ENCODE data around the gene SLC8A1. TPM values are rescaled to one million over a fixed set of nuclear protein-coding genes. Genes with fewer than 3 reads are reported as not detected.

The SLC8A1 gene
- total and polyA plus RNA-seq, 2 of the 13 experiments (the other 11 are each of a cell fraction or from before 2014, with no cell fraction given): not detected

DNA sequence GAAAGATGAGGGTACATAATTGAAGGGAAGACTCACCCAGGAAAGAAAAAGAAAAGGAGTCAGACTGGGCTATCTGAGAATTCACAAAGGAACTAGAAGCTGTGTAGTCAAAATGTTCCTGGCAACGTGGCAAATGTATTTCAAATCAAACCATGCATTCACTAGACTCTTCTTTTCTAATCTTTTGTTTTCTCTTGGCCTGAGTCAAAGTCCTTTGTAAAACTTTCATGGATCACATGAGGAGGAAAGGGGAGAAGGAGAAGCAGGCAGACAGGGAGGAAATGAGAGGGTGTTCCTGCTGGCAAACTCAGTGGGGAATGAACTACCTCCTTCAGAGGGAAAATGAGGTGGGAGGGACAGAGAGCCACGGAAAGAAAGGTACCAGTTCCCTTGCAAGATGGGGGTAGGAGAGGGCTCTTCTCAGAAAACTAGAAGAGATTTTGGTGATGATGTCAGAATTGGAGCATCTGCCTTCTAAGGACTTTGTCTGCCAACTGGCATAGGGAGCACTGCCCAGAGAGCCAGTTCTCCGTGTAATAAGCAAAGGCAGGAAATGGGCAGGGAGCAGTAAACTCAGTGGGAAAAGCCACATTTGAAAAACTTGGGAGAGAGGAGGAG lies 51.4 kb downstream of the SLC8A1 start:
- Histone ChIP-seq H3K27me3 (ENCODE audit: control insufficient read depth in 1 of 2, insufficient read depth in 2 of 2, low read length in 2 of 2) (0 out of 5 replicates have a peak, but pooled peaks cover 0 to 4% of the 10 kb centered on the region in 2 experiments), H4K20me1 (ENCODE audit: insufficient read depth, low read length) (no peaks in the 10 kb centered on the region), H3K9ac (ENCODE audit: insufficient read depth, low read depth, low read length) (no peak overlapping the region), H3K4me3 (replicated peaks in 1 of 3; ENCODE audit: insufficient read depth in 1 of 3, low read depth in 2 of 3, low read length in 3 of 3) (no peak overlapping the region), H3K27ac (ENCODE audit: extremely low read length, insufficient read depth, low read length) (no peak overlapping the region), H3K36me3 (replicated peaks in 1 of 2; ENCODE audit: control insufficient read depth in 1 of 2, insufficient read depth in 2 of 2, low read length in 2 of 2) (no peaks in the 10 kb centered on the region), H3K4me1 (ENCODE audit: insufficient read depth, low read length) (no peaks in the 10 kb centered on the region), H3K79me2 (ENCODE audit: insufficient read depth, low read length) (no peaks in the 10 kb centered on the region), H3K4me2 (ENCODE audit: low read depth, low read length) (no peak overlapping the region), H3K9me3 (ENCODE audit: low read length) (no peaks in the 10 kb centered on the region), H2AFZ (ENCODE audit: low read length) (no peak overlapping the region)
- intact Hi-C loops (cut with micrococcal nuclease; ENCODE audit: unreplicated experiment) (no loop called here), in situ Hi-C loops (cut with HindIII; ENCODE audit: extremely low pct_ligation_motif_present, low pct_unique_long_range_greater_than_20kb) (no loop called here)
- ChIA-PET CTCF (ENCODE audit: low intra/inter-chr PET ratio, low total read pairs) (no interaction called here), POLR2A (no interaction called here)
- 5% methylated on average over 3 of the region's 3 CpGs for WGBS (ENCODE audit: low lambda C conversion rate)
- no peak for DNase-seq (ENCODE audit: low spot score)
- FAIRE-seq: no peak
- TF ChIP-seq ZFY (CRISPR knock-in tag; IDR thresholded peaks at IDR 0.05) (no peak), ZNF816 (CRISPR knock-in tag; IDR thresholded peaks at IDR 0.05; ENCODE audit: borderline replicate concordance) (no peak), SMYD3 (CRISPR knock-in tag; IDR thresholded peaks at IDR 0.05) (no peak), ZFP82 (CRISPR knock-in tag; IDR thresholded peaks at IDR 0.05; ENCODE audit: borderline replicate concordance) (no peak)
- TF ChIP-seq, protein P1, sequence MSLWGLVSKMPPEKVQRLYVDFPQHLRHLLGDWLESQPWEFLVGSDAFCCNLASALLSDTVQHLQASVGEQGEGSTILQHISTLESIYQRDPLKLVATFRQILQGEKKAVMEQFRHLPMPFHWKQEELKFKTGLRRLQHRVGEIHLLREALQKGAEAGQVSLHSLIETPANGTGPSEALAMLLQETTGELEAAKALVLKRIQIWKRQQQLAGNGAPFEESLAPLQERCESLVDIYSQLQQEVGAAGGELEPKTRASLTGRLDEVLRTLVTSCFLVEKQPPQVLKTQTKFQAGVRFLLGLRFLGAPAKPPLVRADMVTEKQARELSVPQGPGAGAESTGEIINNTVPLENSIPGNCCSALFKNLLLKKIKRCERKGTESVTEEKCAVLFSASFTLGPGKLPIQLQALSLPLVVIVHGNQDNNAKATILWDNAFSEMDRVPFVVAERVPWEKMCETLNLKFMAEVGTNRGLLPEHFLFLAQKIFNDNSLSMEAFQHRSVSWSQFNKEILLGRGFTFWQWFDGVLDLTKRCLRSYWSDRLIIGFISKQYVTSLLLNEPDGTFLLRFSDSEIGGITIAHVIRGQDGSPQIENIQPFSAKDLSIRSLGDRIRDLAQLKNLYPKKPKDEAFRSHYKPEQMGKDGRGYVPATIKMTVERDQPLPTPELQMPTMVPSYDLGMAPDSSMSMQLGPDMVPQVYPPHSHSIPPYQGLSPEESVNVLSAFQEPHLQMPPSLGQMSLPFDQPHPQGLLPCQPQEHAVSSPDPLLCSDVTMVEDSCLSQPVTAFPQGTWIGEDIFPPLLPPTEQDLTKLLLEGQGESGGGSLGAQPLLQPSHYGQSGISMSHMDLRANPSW (CRISPR knock-in tag; IDR thresholded peaks at IDR 0.05; ENCODE audit: borderline replicate concordance): no peak
- ATAC-seq: no peak
- BruUV-seq (replicated peaks): no TSS peak

DNA sequence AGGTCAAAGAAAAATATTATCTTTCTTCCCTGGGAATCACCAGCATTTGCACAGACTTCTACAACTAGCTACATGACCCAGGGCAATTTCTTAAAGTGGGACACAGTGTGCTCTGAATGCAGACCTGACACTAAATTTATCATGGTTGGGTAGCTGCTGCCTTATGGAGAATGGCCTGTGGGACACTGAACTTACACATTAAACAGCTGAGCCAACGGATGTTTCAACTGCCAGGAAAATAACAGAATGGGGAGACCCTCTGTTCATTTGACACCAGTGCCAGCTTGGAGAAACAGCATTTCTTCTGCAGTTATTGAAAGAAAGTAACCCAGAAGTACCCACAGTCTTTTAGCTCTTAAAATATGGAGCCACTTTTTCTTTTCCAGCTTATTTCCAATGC lies 54.1 kb downstream of the SLC8A1 start:
- ATAC-seq: no peak
- FAIRE-seq: no peak
- 0 out of 5 replicates have a peak, but pooled peaks cover 0 to 4% of the 10 kb centered on the region in 2 experiments for H3K27me3 ChIP-seq (ENCODE audit: control insufficient read depth in 1 of 2, insufficient read depth in 2 of 2, low read length in 2 of 2)
- ChIA-PET POLR2A (no interaction called here), CTCF (ENCODE audit: low intra/inter-chr PET ratio, low total read pairs) (no interaction called here)
- H4K20me1 ChIP-seq (ENCODE audit: insufficient read depth, low read length): no peaks in the 10 kb centered on the region
- H3K4me3 ChIP-seq (replicated peaks in 1 of 3; ENCODE audit: insufficient read depth in 1 of 3, low read depth in 2 of 3, low read length in 3 of 3): no peak overlapping the region
- no TSS peak for BruUV-seq (replicated peaks)
- no peak for DNase-seq (ENCODE audit: low spot score)
- no peaks in the 10 kb centered on the region for H3K4me1 ChIP-seq (ENCODE audit: insufficient read depth, low read length)
- intact Hi-C loops (cut with micrococcal nuclease; ENCODE audit: unreplicated experiment): no loop called here
- H3K9ac ChIP-seq (ENCODE audit: insufficient read depth, low read depth, low read length): no peak overlapping the region
- no peak overlapping the region for H3K4me2 ChIP-seq (ENCODE audit: low read depth, low read length)
- WGBS (ENCODE audit: low lambda C conversion rate): 0% methylated on average over 1 of the region's 1 CpG
- no peak overlapping the region for H2AFZ ChIP-seq (ENCODE audit: low read length)
- H3K27ac ChIP-seq (ENCODE audit: extremely low read length, insufficient read depth, low read length): no peak overlapping the region
- in situ Hi-C loops (cut with HindIII; ENCODE audit: extremely low pct_ligation_motif_present, low pct_unique_long_range_greater_than_20kb): no loop called here
- no peaks in the 10 kb centered on the region for H3K36me3 ChIP-seq (replicated peaks in 1 of 2; ENCODE audit: control insufficient read depth in 1 of 2, insufficient read depth in 2 of 2, low read length in 2 of 2)
- no peaks in the 10 kb centered on the region for H3K79me2 ChIP-seq (ENCODE audit: insufficient read depth, low read length)
- no peaks in the 10 kb centered on the region for H3K9me3 ChIP-seq (ENCODE audit: low read length)
- no peak for TF ChIP-seq FOXA1 (IDR thresholded peaks at IDR 0.05)
- TF ChIP-seq FOXA1 (CRISPR knock-in tag; IDR thresholded peaks at IDR 0.05): no peak
- TF ChIP-seq ZNF709 (CRISPR knock-in tag; IDR thresholded peaks at IDR 0.05): no peak
- no peak for TF ChIP-seq NRL (CRISPR knock-in tag; IDR thresholded peaks at IDR 0.05; ENCODE audit: borderline replicate concordance)
- no peak for TF ChIP-seq NR2F2 (IDR thresholded peaks at IDR 0.05; ENCODE audit: borderline replicate concordance, low read depth)
- TF ChIP-seq ZNF737 (CRISPR knock-in tag; IDR thresholded peaks at IDR 0.05; ENCODE audit: borderline replicate concordance): no peak
- no peak for TF ChIP-seq POLR2G (IDR thresholded peaks at IDR 0.05; ENCODE audit: low read depth, low read length)
- no peak for TF ChIP-seq GABPB1 (CRISPR knock-in tag; IDR thresholded peaks at IDR 0.05)
- TF ChIP-seq NAIF1 (CRISPR knock-in tag; IDR thresholded peaks at IDR 0.05; ENCODE audit: borderline replicate concordance): no peak
- TF ChIP-seq, protein P2, sequence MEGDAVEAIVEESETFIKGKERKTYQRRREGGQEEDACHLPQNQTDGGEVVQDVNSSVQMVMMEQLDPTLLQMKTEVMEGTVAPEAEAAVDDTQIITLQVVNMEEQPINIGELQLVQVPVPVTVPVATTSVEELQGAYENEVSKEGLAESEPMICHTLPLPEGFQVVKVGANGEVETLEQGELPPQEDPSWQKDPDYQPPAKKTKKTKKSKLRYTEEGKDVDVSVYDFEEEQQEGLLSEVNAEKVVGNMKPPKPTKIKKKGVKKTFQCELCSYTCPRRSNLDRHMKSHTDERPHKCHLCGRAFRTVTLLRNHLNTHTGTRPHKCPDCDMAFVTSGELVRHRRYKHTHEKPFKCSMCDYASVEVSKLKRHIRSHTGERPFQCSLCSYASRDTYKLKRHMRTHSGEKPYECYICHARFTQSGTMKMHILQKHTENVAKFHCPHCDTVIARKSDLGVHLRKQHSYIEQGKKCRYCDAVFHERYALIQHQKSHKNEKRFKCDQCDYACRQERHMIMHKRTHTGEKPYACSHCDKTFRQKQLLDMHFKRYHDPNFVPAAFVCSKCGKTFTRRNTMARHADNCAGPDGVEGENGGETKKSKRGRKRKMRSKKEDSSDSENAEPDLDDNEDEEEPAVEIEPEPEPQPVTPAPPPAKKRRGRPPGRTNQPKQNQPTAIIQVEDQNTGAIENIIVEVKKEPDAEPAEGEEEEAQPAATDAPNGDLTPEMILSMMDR (CRISPR knock-in tag; IDR thresholded peaks at IDR 0.05): no peak
- no peak for TF ChIP-seq ZNF614 (CRISPR knock-in tag; IDR thresholded peaks at IDR 0.05; ENCODE audit: borderline replicate concordance)
